IMR-90 (cell line): Measurements from ENCODE around the gene NBEAL1.
"Not testable (repeated sequence)": the region's sequence is repeated elsewhere in the genome, so short reads cannot be mapped to it uniquely, and the experiment has no call there.

Experiments
- CEBPB ChIP-seq: IDR thresholded peaks from 2 replicates; pipeline ENCODE4 v1.6.1; 2012; ENCODE audit warnings: low read depth, low read length, improper control_type of control experiment
- CTCF ChIP-seq: conservative IDR thresholded peaks from 2 replicates; pipeline ENCODE4 v1.5.1; 2012; ENCODE audit warnings: mild to moderate bottlenecking, low read depth, low read length, improper control_type of control experiment
- MXI1 ChIP-seq: IDR thresholded peaks from 2 replicates; pipeline ENCODE4 v1.6.1; 2012; ENCODE audit warnings: low read depth, mild to moderate bottlenecking, low read length, moderate library complexity, borderline replicate concordance
- RAD21 ChIP-seq: IDR thresholded peaks from 2 replicates; pipeline ENCODE4 v1.6.1; 2012; ENCODE audit warnings: low read length, improper control_type of control experiment
- USF2 ChIP-seq: fragments of 150-350 bp; IDR thresholded peaks from 2 replicates; pipeline ENCODE4 v1.6.1; 2017; ENCODE audit warnings: mild to moderate bottlenecking, antibody characterized with exemption, low read length, low read depth

- not testable (repeated sequence) for TF ChIP-seq USF2, RAD21, CTCF, MXI1, CEBPB
Measured at GRCh38 chr2:203115201-203115700, 100.6 kb downstream of the NBEAL1 start.
